Measurements from ENCODE around the gene VDAC1. TPM values are rescaled to one million over a fixed set of nuclear protein-coding genes. Genes with fewer than 3 reads are reported as not detected.

Gene VDAC1
- total and polyA plus RNA-seq, 2 donors (not counting 1 experiment from before 2014, with no cell fraction given): 27.8 to 60.7 TPM

GRCh38 chr5:133974142-133974541, 30.6 kb downstream of the VDAC1 start:
- H3K4me3 ChIP-seq (ENCODE audit: control extremely low read depth in 1 of 5, extremely low read depth in 1 of 5, insufficient read depth in 1 of 5, low read depth in 2 of 5, low read length in 4 of 5): no peak overlapping the region
- Mint-ChIP-seq H3K27me3 (no peaks in the 10 kb centered on the region), H3K4me1 (peaks cover 25% of the 10 kb centered on the region), H3K9me3 (ENCODE audit: insufficient read depth) (no peaks in the 10 kb centered on the region), H3K4me3 (no peak overlapping the region), H3K27ac (peak overlapping the region; percentile 34)
- no peak for TF ChIP-seq CTCF (IDR thresholded peaks at IDR 0.05)
- peak overlapping the region in 1 of 2 donors; percentile 41 for H3K27ac ChIP-seq (ENCODE audit: low read length in 2 of 2)
- ChIA-PET POLR2A (interaction anchor here (0.6 to 1.1 kb wide), 2 partner anchors 12 to 1617 kb away, joined by 3 to 7 read pairs; no protein-coding TSS in a partner anchor), CTCF (no interaction called here)
- H3K36me3 ChIP-seq (replicated peaks in 1 of 2; ENCODE audit: control extremely low read depth in 1 of 2, control insufficient read depth in 1 of 2, extremely low read depth in 1 of 2, insufficient read depth in 2 of 2, low read length in 1 of 2): peaks cover 5 to 26% of the 10 kb centered on the region in 2 experiments
- peaks cover 27 to 36% of the 10 kb centered on the region in 2 donors for H3K4me1 ChIP-seq (ENCODE audit: control insufficient read depth in 2 of 2, insufficient read depth in 2 of 2, low read length in 2 of 2)
- no peaks in the 10 kb centered on the region for H3K27me3 ChIP-seq (replicated peaks in 1 of 4; ENCODE audit: control extremely low read depth in 1 of 4, control insufficient read depth in 3 of 4, insufficient read depth in 4 of 4, low read length in 3 of 4)
- no peak overlapping the region for H3K9ac ChIP-seq (ENCODE audit: low read length)
- intact Hi-C loops (cut with micrococcal nuclease): loop anchor here (10.0 kb wide), 1 partner anchor 199 kb away; no protein-coding TSS in a partner anchor
- peaks cover 6% of the 10 kb centered on the region for H3K79me2 ChIP-seq (ENCODE audit: control insufficient read depth, insufficient read depth, low read length)
- DNase-seq: no peak
- no peaks in the 10 kb centered on the region for H4K20me1 ChIP-seq (ENCODE audit: control insufficient read depth, insufficient read depth, low read length, poor library complexity, severe bottlenecking)
- no peaks in the 10 kb centered on the region for H3K9me3 ChIP-seq (ENCODE audit: control extremely low read depth in 1 of 3, control insufficient read depth in 2 of 3, insufficient read depth in 1 of 3, low read length in 2 of 3)
- ATAC-seq (ENCODE audit: low read depth): no peak
- WGBS (ENCODE audit: insufficient coverage): 100% methylated on average over 2 of the region's 6 CpGs
- H2AFZ ChIP-seq (ENCODE audit: insufficient read depth, low read depth, low read length, poor library complexity, severe bottlenecking): no peak overlapping the region
- no peak overlapping the region for H3K4me2 ChIP-seq (replicated peaks; ENCODE audit: low read depth, low read length, poor library complexity, severe bottlenecking)

GRCh38 chr5:133970325-133970909, 34.4 kb downstream of the VDAC1 start:
- ChIA-PET POLR2A (interaction anchor here (0.6 kb wide), 1 partner anchor 689 kb away, joined by 3 read pairs; no protein-coding TSS in a partner anchor), CTCF (interaction anchor here (1.1 to 3.2 kb wide), 7 partner anchors 9 to 549 kb away, joined by 3 to 34 read pairs (median 5); no protein-coding TSS in a partner anchor)
- TF ChIP-seq EZH2 (IDR thresholded peaks at IDR 0.05; ENCODE audit: borderline replicate concordance, insufficient read depth, low read depth, low read length, poor library complexity, severe bottlenecking) (no peak), CTCF (IDR thresholded peaks at IDR 0.05) (no peak)
- peaks cover 39% of the 10 kb centered on the region for H3K4me1 Mint-ChIP-seq
- Histone ChIP-seq H4K20me1 (ENCODE audit: control insufficient read depth, insufficient read depth, low read length, poor library complexity, severe bottlenecking) (no peaks in the 10 kb centered on the region), H3K36me3 (replicated peaks in 1 of 2; ENCODE audit: control extremely low read depth in 1 of 2, control insufficient read depth in 1 of 2, extremely low read depth in 1 of 2, insufficient read depth in 2 of 2, low read length in 1 of 2) (peaks cover 5 to 22% of the 10 kb centered on the region in 2 experiments), H3K4me3 (ENCODE audit: control extremely low read depth in 1 of 5, extremely low read depth in 1 of 5, insufficient read depth in 1 of 5, low read depth in 2 of 5, low read length in 4 of 5) (no peak overlapping the region), H3K9me3 (ENCODE audit: control extremely low read depth in 1 of 3, control insufficient read depth in 2 of 3, insufficient read depth in 1 of 3, low read length in 2 of 3) (no peaks in the 10 kb centered on the region), H3K4me2 (replicated peaks; ENCODE audit: low read depth, low read length, poor library complexity, severe bottlenecking) (peak overlapping the region; percentile 94), H2AFZ (ENCODE audit: insufficient read depth, low read depth, low read length, poor library complexity, severe bottlenecking) (no peak overlapping the region), H3K79me2 (ENCODE audit: control insufficient read depth, insufficient read depth, low read length) (peaks cover 40% of the 10 kb centered on the region), H3K9ac (ENCODE audit: low read length) (no peak overlapping the region), H3K27me3 (replicated peaks in 1 of 4; ENCODE audit: control extremely low read depth in 1 of 4, control insufficient read depth in 3 of 4, insufficient read depth in 4 of 4, low read length in 3 of 4) (no peaks in the 10 kb centered on the region), H3K27ac (ENCODE audit: low read length in 2 of 2) (peak overlapping the region in 1 of 2 donors; percentile 94), H3K4me1 (ENCODE audit: control insufficient read depth in 2 of 2, insufficient read depth in 2 of 2, low read length in 2 of 2) (peaks cover 25 to 26% of the 10 kb centered on the region in 2 donors)
- H3K27ac Mint-ChIP-seq: peak overlapping the region; percentile 90
- no peaks in the 10 kb centered on the region for H3K9me3 Mint-ChIP-seq (ENCODE audit: insufficient read depth)
- DNase-seq (no peak), ATAC-seq (ENCODE audit: low read depth) (no peak)
- intact Hi-C loops (cut with micrococcal nuclease): loop anchor here (10.0 kb wide), 1 partner anchor 196 kb away; no protein-coding TSS in a partner anchor
- no CpG with 5 or more reads among the region's 2 CpGs for WGBS (ENCODE audit: insufficient coverage)
- H3K27me3 Mint-ChIP-seq: no peaks in the 10 kb centered on the region
- peak overlapping the region; percentile 95 for H3K4me3 Mint-ChIP-seq
